Measurements from ENCODE around the gene SULT1C2. TPM values are rescaled to one million over a fixed set of nuclear protein-coding genes. Genes with fewer than 3 reads are reported as not detected.

SULT1C2 gene
- total RNA-seq, 1 experiment from 2014 or later: 3.9 TPM

DNA sequence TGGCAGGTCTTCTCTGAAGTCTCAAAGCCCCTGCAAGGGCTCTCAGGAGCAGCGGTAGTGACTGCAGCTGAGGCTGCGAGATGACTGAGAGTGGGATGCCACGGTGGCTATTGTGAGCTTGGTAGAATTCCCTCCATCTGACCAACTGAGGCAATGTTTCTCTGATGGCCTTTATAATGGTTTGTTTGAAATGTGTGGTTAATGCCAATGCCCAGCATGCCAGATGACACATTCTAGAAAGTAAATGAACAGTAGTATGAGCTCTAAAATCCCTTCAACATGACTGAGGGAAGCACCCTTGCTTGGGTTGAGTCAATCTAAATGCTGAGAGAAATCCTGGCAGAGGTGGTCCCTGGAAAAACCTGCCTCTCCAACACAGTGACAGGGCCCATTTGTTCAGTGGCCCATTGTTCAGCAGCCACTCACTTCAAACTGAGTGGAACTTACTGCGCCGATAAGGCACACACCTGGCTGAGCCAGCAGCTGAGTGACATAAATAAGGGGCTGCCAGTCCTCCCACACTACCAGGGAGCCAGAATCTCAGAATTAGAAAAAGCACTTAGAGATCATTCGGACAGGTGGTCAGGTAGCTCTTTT lies 31.7 kb downstream of the SULT1C2 start:
- BruUV-seq (replicated peaks): no TSS peak
- ChIA-PET CTCF (no interaction called here), POLR2A (no interaction called here)

DNA sequence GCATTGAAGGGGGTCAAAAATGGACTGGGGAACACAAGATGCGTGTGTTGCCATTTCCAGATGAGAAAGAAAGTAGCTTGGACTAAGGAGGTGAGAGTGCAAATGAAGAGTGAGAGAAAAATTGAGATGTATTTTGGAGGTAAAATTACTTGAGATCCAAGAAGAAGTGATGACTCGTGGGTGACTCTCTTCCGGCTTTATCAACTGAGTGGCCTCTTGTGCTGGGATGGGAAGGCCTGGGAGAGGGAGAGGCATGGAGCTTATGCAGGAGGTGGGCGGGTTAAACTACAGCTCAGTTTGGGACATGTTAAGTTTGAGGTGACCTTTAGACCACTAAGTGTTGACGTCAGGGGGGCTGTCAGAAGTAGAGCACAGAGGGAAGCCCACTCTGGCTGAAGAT lies 34.9 kb downstream of the SULT1C2 start:
- Histone ChIP-seq H3K27ac (ENCODE audit: low read depth, low read length) (no peak overlapping the region), H3K9me3 (ENCODE audit: control insufficient read depth in 1 of 2, insufficient read depth in 1 of 2, low read depth in 1 of 2, low read length in 2 of 2) (no peaks in the 10 kb centered on the region), H3K36me3 (ENCODE audit: control insufficient read depth in 1 of 2, insufficient read depth in 2 of 2, low read length in 2 of 2) (no peaks in the 10 kb centered on the region), H3K4me3 (replicated peaks in 1 of 2; ENCODE audit: low read depth in 1 of 2, low read length in 2 of 2) (no peak overlapping the region), H3K9me2 (ENCODE audit: insufficient read depth) (no peaks in the 10 kb centered on the region), H3K4me1 (ENCODE audit: control insufficient read depth in 1 of 2, insufficient read depth in 2 of 2, low read length in 2 of 2) (no peaks in the 10 kb centered on the region; a peak in 1 of 4 replicates), H3K79me2 (ENCODE audit: insufficient read depth, low read length) (no peaks in the 10 kb centered on the region), H3K27me3 (ENCODE audit: insufficient read depth, low read length) (no peaks in the 10 kb centered on the region), H3K9ac (ENCODE audit: low read length) (no peak overlapping the region), H2AFZ (ENCODE audit: low read depth, low read length, poor library complexity, severe bottlenecking) (no peak overlapping the region), H4K20me1 (ENCODE audit: insufficient read depth) (no peaks in the 10 kb centered on the region), H3K4me2 (ENCODE audit: low read length) (no peak overlapping the region)
- intact Hi-C loops (cut with micrococcal nuclease): no loop called here
- ChIA-PET CTCF (no interaction called here), POLR2A (no interaction called here), RAD21 (ENCODE audit: low non-redundant PET in 1 of 2, low total read pairs in 2 of 2, uncharacterized antibody in 2 of 2, unreplicated experiment in 2 of 2) (no interaction called here)
- no peak for DNase-seq (ENCODE audit: low read depth, low spot score)
- BruUV-seq (replicated peaks): no TSS peak
- ATAC-seq: no peak
- TF ChIP-seq, protein P1, sequence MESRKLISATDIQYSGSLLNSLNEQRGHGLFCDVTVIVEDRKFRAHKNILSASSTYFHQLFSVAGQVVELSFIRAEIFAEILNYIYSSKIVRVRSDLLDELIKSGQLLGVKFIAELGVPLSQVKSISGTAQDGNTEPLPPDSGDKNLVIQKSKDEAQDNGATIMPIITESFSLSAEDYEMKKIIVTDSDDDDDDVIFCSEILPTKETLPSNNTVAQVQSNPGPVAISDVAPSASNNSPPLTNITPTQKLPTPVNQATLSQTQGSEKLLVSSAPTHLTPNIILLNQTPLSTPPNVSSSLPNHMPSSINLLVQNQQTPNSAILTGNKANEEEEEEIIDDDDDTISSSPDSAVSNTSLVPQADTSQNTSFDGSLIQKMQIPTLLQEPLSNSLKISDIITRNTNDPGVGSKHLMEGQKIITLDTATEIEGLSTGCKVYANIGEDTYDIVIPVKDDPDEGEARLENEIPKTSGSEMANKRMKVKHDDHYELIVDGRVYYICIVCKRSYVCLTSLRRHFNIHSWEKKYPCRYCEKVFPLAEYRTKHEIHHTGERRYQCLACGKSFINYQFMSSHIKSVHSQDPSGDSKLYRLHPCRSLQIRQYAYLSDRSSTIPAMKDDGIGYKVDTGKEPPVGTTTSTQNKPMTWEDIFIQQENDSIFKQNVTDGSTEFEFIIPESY (IDR thresholded peaks at IDR 0.05; ENCODE audit: extremely low read depth, insufficient replicate concordance, low read length): no peak
- no peak for TF ChIP-seq CBX3 (IDR thresholded peaks at IDR 0.05; ENCODE audit: low read depth)
- TF ChIP-seq SRF (IDR thresholded peaks at IDR 0.05; ENCODE audit: low read depth): no peak
- TF ChIP-seq TCF7L2 (IDR thresholded peaks at IDR 0.05; ENCODE audit: borderline replicate concordance, extremely low read depth, insufficient read depth, insufficient read length): no peak
- TF ChIP-seq SP1 (IDR thresholded peaks at IDR 0.05; ENCODE audit: low read depth): no peak
- TF ChIP-seq EZH2phosphoT487 (IDR thresholded peaks at IDR 0.05; ENCODE audit: borderline replicate concordance): no peak
- no peak for TF ChIP-seq POLR2AphosphoS5 (IDR thresholded peaks at IDR 0.05; ENCODE audit: low read depth, low read length)
- no peak for TF ChIP-seq RAD21 (IDR thresholded peaks at IDR 0.05; ENCODE audit: low read depth)
- TF ChIP-seq ZNF274 (IDR thresholded peaks at IDR 0.05; ENCODE audit: low read depth, low read length): no peak
- no peak for TF ChIP-seq EGR1 (IDR thresholded peaks at IDR 0.05; ENCODE audit: low read depth)

More for the DNA sequence above, 31.7 kb downstream of the SULT1C2 start:
- intact Hi-C loops (cut with micrococcal nuclease): no loop called here
- Histone ChIP-seq H3K9me3 (ENCODE audit: control insufficient read depth in 1 of 2, insufficient read depth in 1 of 2, low read depth in 1 of 2, low read length in 2 of 2) (no peaks in the 10 kb centered on the region), H4K20me1 (ENCODE audit: insufficient read depth) (no peaks in the 10 kb centered on the region), H3K79me2 (ENCODE audit: insufficient read depth, low read length) (no peaks in the 10 kb centered on the region), H3K9me2 (ENCODE audit: insufficient read depth) (no peaks in the 10 kb centered on the region), H3K27me3 (ENCODE audit: insufficient read depth, low read length) (no peaks in the 10 kb centered on the region), H3K9ac (ENCODE audit: low read length) (no peak overlapping the region), H2AFZ (ENCODE audit: low read depth, low read length, poor library complexity, severe bottlenecking) (no peak overlapping the region), H3K27ac (ENCODE audit: low read depth, low read length) (no peak overlapping the region), H3K4me3 (replicated peaks in 1 of 2; ENCODE audit: low read depth in 1 of 2, low read length in 2 of 2) (no peak overlapping the region), H3K36me3 (ENCODE audit: control insufficient read depth in 1 of 2, insufficient read depth in 2 of 2, low read length in 2 of 2) (no peaks in the 10 kb centered on the region), H3K4me1 (ENCODE audit: control insufficient read depth in 1 of 2, insufficient read depth in 2 of 2, low read length in 2 of 2) (no peaks in the 10 kb centered on the region; a peak in 1 of 4 replicates), H3K4me2 (ENCODE audit: low read length) (no peak overlapping the region)
- RAD21 ChIA-PET (ENCODE audit: low non-redundant PET in 1 of 2, low total read pairs in 2 of 2, uncharacterized antibody in 2 of 2, unreplicated experiment in 2 of 2): no interaction called here
- DNase-seq (ENCODE audit: low read depth, low spot score) (no peak), ATAC-seq (no peak)
- TF ChIP-seq EZH2phosphoT487 (IDR thresholded peaks at IDR 0.05; ENCODE audit: borderline replicate concordance): no peak
- TF ChIP-seq ZNF274 (IDR thresholded peaks at IDR 0.05; ENCODE audit: low read depth, low read length): no peak
- no peak for TF ChIP-seq POLR2AphosphoS5 (IDR thresholded peaks at IDR 0.05; ENCODE audit: low read depth, low read length)
- TF ChIP-seq SIN3A (IDR thresholded peaks at IDR 0.05; ENCODE audit: low read depth): no peak
- no peak for TF ChIP-seq POLR2A (IDR thresholded peaks at IDR 0.05; ENCODE audit: borderline replicate concordance, extremely low read depth, insufficient read depth, insufficient read length)
- no peak for TF ChIP-seq RAD21 (IDR thresholded peaks at IDR 0.05; ENCODE audit: low read depth)
- no peak for TF ChIP-seq SP1 (IDR thresholded peaks at IDR 0.05; ENCODE audit: low read depth)
- no peak for TF ChIP-seq ZFX (IDR thresholded peaks at IDR 0.05)
- no peak for TF ChIP-seq JUND (IDR thresholded peaks at IDR 0.05)
- TF ChIP-seq, protein P1 (IDR thresholded peaks at IDR 0.05; ENCODE audit: extremely low read depth, insufficient replicate concordance, low read length): no peak
- TF ChIP-seq EZH2 (IDR thresholded peaks at IDR 0.05): no peak
